ENCODE data around the gene DLG1.

The DLG1 gene

GRCh38 chr3:197124713-197125112 lies 173.7 kb downstream of the DLG1 start:
- POLR2A ChIA-PET (ENCODE audit: low non-redundant PET), result no interaction called here
- CTCF ChIA-PET, result interaction anchor here (0.6 kb wide), 1 partner anchor 385 kb away, joined by 3 read pairs; no protein-coding TSS in a partner anchor
- no peak for DNase-seq (ENCODE audit: low spot score)
- no peak for TF ChIP-seq CTCF (conservative IDR thresholded peaks at IDR 0.05; ENCODE audit: low read depth)
- H3K27ac ChIP-seq, result no peak overlapping the region

GRCh38 chr3:197122394-197122793 lies 176.0 kb downstream of the DLG1 start:
- no peak overlapping the region for H3K27ac ChIP-seq
- DNase-seq (ENCODE audit: low spot score), result no peak
- TF ChIP-seq CTCF (conservative IDR thresholded peaks at IDR 0.05; ENCODE audit: low read depth), result no peak
- POLR2A ChIA-PET (ENCODE audit: low non-redundant PET), result no interaction called here
- CTCF ChIA-PET, result no interaction called here

- CTCF ChIA-PET, result interaction anchor here (0.6 kb wide), 2 partner anchors 48 to 95 kb away, joined by 3 to 5 read pairs; no protein-coding TSS in a partner anchor
- no peak for TF ChIP-seq CTCF (conservative IDR thresholded peaks at IDR 0.05; ENCODE audit: low read depth)
- POLR2A ChIA-PET (ENCODE audit: low non-redundant PET), result no interaction called here
- H3K27ac ChIP-seq, result no peak overlapping the region
- DNase-seq (ENCODE audit: low spot score), result peak; percentile 26
Observed at GRCh38 chr3:197117114-197117513, 181.3 kb downstream of the DLG1 start.

GRCh38 chr3:197114007-197114406 lies 184.4 kb downstream of the DLG1 start:
- no peak overlapping the region for H3K27ac ChIP-seq
- CTCF ChIA-PET, result no interaction called here
- no peak for TF ChIP-seq CTCF (conservative IDR thresholded peaks at IDR 0.05; ENCODE audit: low read depth)
- POLR2A ChIA-PET (ENCODE audit: low non-redundant PET), result no interaction called here
- DNase-seq (ENCODE audit: low spot score), result no peak

- DNase-seq (ENCODE audit: low spot score), result no peak
- POLR2A ChIA-PET (ENCODE audit: low non-redundant PET), result no interaction called here
- no peak overlapping the region for H3K27ac ChIP-seq
- TF ChIP-seq CTCF (conservative IDR thresholded peaks at IDR 0.05; ENCODE audit: low read depth), result no peak
- CTCF ChIA-PET, result no interaction called here
Observed at GRCh38 chr3:197111685-197112084, 186.7 kb downstream of the DLG1 start.

GRCh38 chr3:197105786-197106185 lies 192.6 kb downstream of the DLG1 start:
- DNase-seq (ENCODE audit: low spot score), result no peak
- ChIA-PET CTCF (no interaction called here), POLR2A (ENCODE audit: low non-redundant PET) (no interaction called here)

More at GRCh38 chr3:197105786-197106185, 192.6 kb downstream of the DLG1 start:
- H3K27ac ChIP-seq, result no peak overlapping the region
- no peak for TF ChIP-seq CTCF (conservative IDR thresholded peaks at IDR 0.05; ENCODE audit: low read depth)
